Loucy (cell line): Measurements from ENCODE around the gene BCKDHB.

Experiments
- H2AFZ ChIP-seq: fragments of 200-600 bp; sonication (generic); 2 replicates; pipeline ENCODE4 v1.6.0; 2016; ENCODE audit warnings: antibody characterized with exemption, mild to moderate bottlenecking, low read length, moderate library complexity
- H3F3A ChIP-seq: fragments of 200-600 bp; 2 replicates; pipeline ENCODE4 v1.6.0; 2016; ENCODE audit warnings: antibody characterized with exemption, low read depth, mild to moderate bottlenecking
- H3K27me3 ChIP-seq: fragments of 200-600 bp; sonication (generic); 2 replicates; pipeline ENCODE4 v1.6.1; 2014; ENCODE audit warnings: low read length, mild to moderate bottlenecking; ENCODE audit not compliant: insufficient read depth, poor library complexity, severe bottlenecking
- H3K36me3 ChIP-seq: fragments of 200-600 bp; sonication (generic); 2 replicates; pipeline ENCODE4 v1.6.1; 2016; ENCODE audit warnings: low read length; ENCODE audit not compliant: insufficient read depth
- H3K4me1 ChIP-seq: fragments of 200-600 bp; sonication (generic); 2 replicates; pipeline ENCODE4 v1.5.1; 2014; ENCODE audit warnings: low read length, mild to moderate bottlenecking; ENCODE audit not compliant: insufficient read depth, poor library complexity, severe bottlenecking
- H3K4me2 ChIP-seq: fragments of 200-600 bp; sonication (generic); 2 replicates; pipeline ENCODE4 v1.6.0; 2014; ENCODE audit warnings: antibody characterized with exemption, low read length, low read depth, mild to moderate bottlenecking; ENCODE audit not compliant: poor library complexity, severe bottlenecking
- H3K4me3 ChIP-seq: fragments of 200-600 bp; sonication (generic); 2 replicates; pipeline ENCODE4 v1.5.1; 2014; ENCODE audit warnings: low read length, mild to moderate bottlenecking, mixed read lengths; ENCODE audit not compliant: poor library complexity, severe bottlenecking
- H3K79me2 ChIP-seq: fragments of 200-600 bp; sonication (generic); 2 replicates; pipeline ENCODE4 v1.6.1; 2014; ENCODE audit warnings: low read length; ENCODE audit not compliant: insufficient read depth
- H3K9ac ChIP-seq: fragments of 200-600 bp; sonication (generic); 2 replicates; pipeline ENCODE4 v1.6.0; 2014; ENCODE audit warnings: mild to moderate bottlenecking, low read depth, low read length, moderate library complexity; ENCODE audit not compliant: poor library complexity, severe bottlenecking
- H3K9me2 ChIP-seq: fragments of 200-600 bp; sonication (generic); replicated peaks from 2 replicates; pipeline ENCODE4 v1.6.1; 2016; ENCODE audit warnings: low read depth, low read length, mixed read lengths
- H3K9me3 ChIP-seq: fragments of 200-600 bp; sonication (generic); 2 replicates; pipeline ENCODE4 v1.6.1; 2014; ENCODE audit warnings: mild to moderate bottlenecking, antibody characterized with exemption, low read length, low read depth; ENCODE audit not compliant: insufficient read depth
- H4K20me1 ChIP-seq: fragments of 200-600 bp; sonication (generic); 2 replicates; pipeline ENCODE4 v1.6.0; 2014; ENCODE audit warnings: antibody characterized with exemption, low read length, mild to moderate bottlenecking; ENCODE audit not compliant: insufficient read depth, poor library complexity, severe bottlenecking
- EZH2phosphoT487 ChIP-seq: fragments of 200-600 bp; IDR thresholded peaks from 2 replicates; pipeline ENCODE4 v1.6.1; 2018; ENCODE audit warnings: antibody characterized with exemption, mild to moderate bottlenecking, moderate library complexity, borderline replicate concordance
- TF ChIP-seq, protein P1 (sequence below): fragments of 200-600 bp; sonication (generic); conservative IDR thresholded peaks from 2 replicates; pipeline ENCODE4 v1.5.1; 2014; ENCODE audit warnings: mild to moderate bottlenecking, antibody characterized with exemption, low read length

BCKDHB gene

GRCh38 chr6:80145921-80146320, 39.5 kb downstream of the BCKDHB start:
- no peaks in the 10 kb centered on the region for H3K27me3 ChIP-seq

GRCh38 chr6:80148220-80148619, 41.7 kb downstream of the BCKDHB start:
- no peaks in the 10 kb centered on the region for H3K79me2 ChIP-seq
- H3K4me2 ChIP-seq, result no peak overlapping the region
- TF ChIP-seq, protein P1, sequence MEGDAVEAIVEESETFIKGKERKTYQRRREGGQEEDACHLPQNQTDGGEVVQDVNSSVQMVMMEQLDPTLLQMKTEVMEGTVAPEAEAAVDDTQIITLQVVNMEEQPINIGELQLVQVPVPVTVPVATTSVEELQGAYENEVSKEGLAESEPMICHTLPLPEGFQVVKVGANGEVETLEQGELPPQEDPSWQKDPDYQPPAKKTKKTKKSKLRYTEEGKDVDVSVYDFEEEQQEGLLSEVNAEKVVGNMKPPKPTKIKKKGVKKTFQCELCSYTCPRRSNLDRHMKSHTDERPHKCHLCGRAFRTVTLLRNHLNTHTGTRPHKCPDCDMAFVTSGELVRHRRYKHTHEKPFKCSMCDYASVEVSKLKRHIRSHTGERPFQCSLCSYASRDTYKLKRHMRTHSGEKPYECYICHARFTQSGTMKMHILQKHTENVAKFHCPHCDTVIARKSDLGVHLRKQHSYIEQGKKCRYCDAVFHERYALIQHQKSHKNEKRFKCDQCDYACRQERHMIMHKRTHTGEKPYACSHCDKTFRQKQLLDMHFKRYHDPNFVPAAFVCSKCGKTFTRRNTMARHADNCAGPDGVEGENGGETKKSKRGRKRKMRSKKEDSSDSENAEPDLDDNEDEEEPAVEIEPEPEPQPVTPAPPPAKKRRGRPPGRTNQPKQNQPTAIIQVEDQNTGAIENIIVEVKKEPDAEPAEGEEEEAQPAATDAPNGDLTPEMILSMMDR, result no peak
- no peak overlapping the region for H3K4me3 ChIP-seq
- peaks cover 4% of the 10 kb centered on the region; the same call in 1 of the 2 replicates for H3K36me3 ChIP-seq
- no peaks in the 10 kb centered on the region for H4K20me1 ChIP-seq
- H3K9ac ChIP-seq, result no peak overlapping the region
- H2AFZ ChIP-seq, result no peak overlapping the region
- H3F3A ChIP-seq, result no peaks in the 10 kb centered on the region
- H3K9me2 ChIP-seq, result no peaks in the 10 kb centered on the region
- H3K9me3 ChIP-seq, result no peaks in the 10 kb centered on the region; the same call in 1 of the 2 replicates
- H3K4me1 ChIP-seq, result peaks cover 21% of the 10 kb centered on the region
- H3K27me3 ChIP-seq, result no peaks in the 10 kb centered on the region

More at GRCh38 chr6:80145921-80146320, 39.5 kb downstream of the BCKDHB start:
- no peaks in the 10 kb centered on the region for H3K79me2 ChIP-seq
- H2AFZ ChIP-seq, result no peak overlapping the region
- no peaks in the 10 kb centered on the region for H4K20me1 ChIP-seq
- H3K4me1 ChIP-seq, result peaks cover 21% of the 10 kb centered on the region
- TF ChIP-seq EZH2phosphoT487, result no peak
- TF ChIP-seq, protein P1, result no peak
- peaks cover 3% of the 10 kb centered on the region; the same call in 1 of the 2 replicates for H3K9me3 ChIP-seq
- no peaks in the 10 kb centered on the region for H3K9me2 ChIP-seq
- H3K36me3 ChIP-seq, result peaks cover 4% of the 10 kb centered on the region; the same call in 1 of the 2 replicates
- no peaks in the 10 kb centered on the region for H3F3A ChIP-seq
- H3K4me3 ChIP-seq, result no peak overlapping the region
- H3K4me2 ChIP-seq, result peak overlapping the region; percentile 9
- H3K9ac ChIP-seq, result no peak overlapping the region

- Histone ChIP-seq H3K36me3 (peaks cover 4% of the 10 kb centered on the region; the same call in 1 of the 2 replicates), H3K4me1 (no peaks in the 10 kb centered on the region), H3K9me2 (no peaks in the 10 kb centered on the region), H3K9ac (no peak overlapping the region), H3K9me3 (no peaks in the 10 kb centered on the region; the same call in 1 of the 2 replicates), H2AFZ (no peak overlapping the region), H3K27me3 (no peaks in the 10 kb centered on the region), H3K79me2 (no peaks in the 10 kb centered on the region), H4K20me1 (no peaks in the 10 kb centered on the region), H3F3A (no peaks in the 10 kb centered on the region), H3K4me3 (no peak overlapping the region), H3K4me2 (no peak overlapping the region)
- TF ChIP-seq, protein P1, result no peak
- no peak for TF ChIP-seq EZH2phosphoT487
Measured at GRCh38 chr6:80151635-80152034, 45.2 kb downstream of the BCKDHB start.
